Endothelial cell of umbilical vein (primary cell): ENCODE results near the gene CD93. TPM values are rescaled to one million over a fixed set of nuclear protein-coding genes. Genes with fewer than 3 reads are reported as not detected.

Experiments
- BruUV-seq: library from RNA; stranded (reverse); fragments of 400-500 nt; replicated peaks from 2 replicates; lab custom pipeline; 2021; lab: Mats Ljungman, UMichigan
- CTCF ChIA-PET: fragments of 300-600, 350-600 bp; sonication (Branson Sonifier 250); formaldehyde crosslinking; loops from one replicate; lab custom pipeline; 2021; ENCODE audit warnings: antibody characterized with exemption, inconsistent platforms; lab: Charles Lee
- POLR2A ChIA-PET: fragments of 300-600, 350-600 bp; sonication (Branson Sonifier 250); formaldehyde crosslinking; loops from one replicate; lab custom pipeline; 2021; ENCODE audit warnings: antibody characterized with exemption, inconsistent platforms; lab: Charles Lee
- DNase-seq: peaks from one replicate; pipeline ENCODE4 v3.0.0-alpha.2; 2011; ENCODE audit warnings: low read depth, low spot score
- FAIRE-seq: peaks from 2 replicates; lab custom pipeline; 2011; peaks lifted over from hg19 to GRCh38; lab: Jason Lieb, UNC
- H2AFZ ChIP-seq: 2 replicates; pipeline ENCODE4 v1.6.0; 2012; ENCODE audit warnings: low read depth, low read length, control low read depth, inconsistent platforms
- H3K27ac ChIP-seq: 2 replicates; pipeline ENCODE4 v1.5.1; 2011; ENCODE audit warnings: low read depth, mild to moderate bottlenecking, control low read depth, low read length, moderate library complexity; ENCODE audit not compliant: insufficient read depth
- H3K27me3 ChIP-seq, 2 experiments: 2 replicates each; pipeline versions ENCODE4 v1.6.0 to v1.6.1; 2011; ENCODE audit warnings: low read length in 2 of 2, mixed read lengths in 1 of 2; ENCODE audit not compliant: control insufficient read depth in 2 of 2, insufficient read depth in 2 of 2
- H3K36me3 ChIP-seq, 2 experiments: 2 replicates in 1 of 2; 3 replicates in 1 of 2; pipeline ENCODE4 v1.5.1; 2011; ENCODE audit warnings: low read length in 2 of 2, mild to moderate bottlenecking in 1 of 2, moderate library complexity in 1 of 2; ENCODE audit not compliant: control insufficient read depth in 2 of 2, insufficient read depth in 2 of 2; ENCODE audit errors: extremely low read depth in 1 of 2
- H3K4me1 ChIP-seq: 3 replicates; pipeline ENCODE4 v1.5.1; 2011; ENCODE audit warnings: mild to moderate bottlenecking, low read length; ENCODE audit not compliant: control insufficient read depth, insufficient read depth; ENCODE audit errors: extremely low read depth
- H3K4me2 ChIP-seq: 2 replicates; pipeline ENCODE4 v1.6.1; 2011; ENCODE audit warnings: low read length, control low read depth, mixed read lengths; ENCODE audit not compliant: insufficient read depth
- H3K4me3 ChIP-seq, 3 experiments: fragments of 200-600 bp in 1 of 3; sonication (generic), shearing (Covaris generic) in 1 of 3; replicated peaks in 1 of 3; 2 replicates each; pipeline ENCODE4 v1.5.1; 2011 to 2016; ENCODE audit warnings: control low read depth in 3 of 3, low read length in 3 of 3, mild to moderate bottlenecking in 2 of 3, inconsistent platforms in 1 of 3, low read depth in 1 of 3, moderate library complexity in 1 of 3; ENCODE audit not compliant: insufficient read depth in 1 of 3
- H3K79me2 ChIP-seq: 2 replicates; pipeline ENCODE4 v1.6.0; 2012; ENCODE audit warnings: low read length, inconsistent platforms; ENCODE audit not compliant: control insufficient read depth, insufficient read depth
- H3K9ac ChIP-seq: replicated peaks from 2 replicates; pipeline ENCODE3; 2011; ENCODE audit warnings: low read length, control low read depth; ENCODE audit not compliant: insufficient read depth; ENCODE audit errors: extremely low read depth
- H3K9me1 ChIP-seq: replicated peaks from 3 replicates; pipeline ENCODE4 v1.6.0; 2011; ENCODE audit warnings: mild to moderate bottlenecking, low read length; ENCODE audit not compliant: control insufficient read depth, insufficient read depth; ENCODE audit errors: extremely low read depth
- H3K9me3 ChIP-seq: replicated peaks from 2 replicates; pipeline ENCODE4 v1.5.1; 2012; ENCODE audit warnings: low read length, inconsistent platforms; ENCODE audit not compliant: control insufficient read depth, insufficient read depth
- H4K20me1 ChIP-seq: replicated peaks from 2 replicates; pipeline ENCODE3; 2011; ENCODE audit warnings: mild to moderate bottlenecking, low read length; ENCODE audit not compliant: control insufficient read depth, insufficient read depth; ENCODE audit errors: extremely low read depth
- CTCF ChIP-seq, 2 donors: IDR thresholded peaks; 1 replicate in 1 of 2; 2 replicates in 1 of 2; pipeline ENCODE4 v1.5.1; 2011; ENCODE audit warnings: low read length in 2 of 2, mild to moderate bottlenecking in 2 of 2, moderate library complexity in 2 of 2, control low read depth in 1 of 2, inconsistent platforms in 1 of 2, low read depth in 1 of 2; ENCODE audit not compliant: insufficient read depth in 1 of 2; ENCODE audit errors: extremely low read depth in 1 of 2
- EZH2 ChIP-seq: IDR thresholded peaks from 2 replicates; pipeline ENCODE4 v1.6.1; 2012; ENCODE audit warnings: borderline replicate concordance, low read depth, mild to moderate bottlenecking, moderate library complexity, low read length, inconsistent platforms; ENCODE audit not compliant: severe bottlenecking
- FOS ChIP-seq: IDR thresholded peaks from 2 replicates; pipeline ENCODE4 v1.6.1; 2011; ENCODE audit warnings: mild to moderate bottlenecking, low read length, moderate library complexity, borderline replicate concordance; ENCODE audit not compliant: insufficient read depth
- GATA2 ChIP-seq: IDR thresholded peaks from 2 replicates; pipeline ENCODE4 v1.7.0; 2011; ENCODE audit warnings: low read depth, mild to moderate bottlenecking, moderate library complexity, mixed read lengths, low read length; ENCODE audit not compliant: insufficient read length, insufficient read depth
- JUN ChIP-seq: IDR thresholded peaks from 2 replicates; pipeline ENCODE4 v1.6.1; 2011; ENCODE audit warnings: borderline replicate concordance, low read depth; ENCODE audit not compliant: insufficient read length, insufficient read depth
- MAX ChIP-seq: IDR thresholded peaks from 2 replicates; pipeline ENCODE4 v1.6.1; 2011; ENCODE audit not compliant: insufficient read depth, insufficient read length
- MYC ChIP-seq: IDR thresholded peaks from one replicate; pipeline ENCODE4 v1.6.1; 2011; ENCODE audit warnings: mild to moderate bottlenecking, low read depth, low read length
- POLR2A ChIP-seq: IDR thresholded peaks from 2 replicates; pipeline ENCODE4 v1.6.1; 2012; ENCODE audit warnings: low read depth, mild to moderate bottlenecking, control low read depth, low read length
- POLR2AphosphoS5 ChIP-seq: IDR thresholded peaks from 2 replicates; pipeline ENCODE4 v1.6.1; 2012; ENCODE audit warnings: low read depth, mild to moderate bottlenecking, control low read depth, low read length, moderate library complexity; ENCODE audit not compliant: insufficient read depth
- dilution Hi-C: fragments of 300-500 bp; cut with MboI; formaldehyde crosslinking; loops from one replicate; pipeline ENCODE4 v1.15.0; 2019; ENCODE audit warnings: low sequenced_read_pairs; ENCODE audit not compliant: extremely low pct_ligation_motif_present
- intact Hi-C: fragments of 100-400 bp; cut with micrococcal nuclease; formaldehyde crosslinking; loops from one replicate; pipeline ENCODE4 v1.10.0; 2022
- polyA plus RNA-seq, 4 experiments: library from polyadenylated mRNA; depleted of rRNA in 3 of 4; stranded (reverse) in 3 of 4; unstranded in 1 of 4; fragments of >200 nt; gene quantifications; 2 replicates each; pipeline versions ENCODE4 v1.2.1 to v1.2.3, GENCODE V29; 2011 to 2012; ENCODE audit warnings: missing spikeins in 1 of 4
- total RNA-seq: library from RNA; stranded (reverse); gene quantifications from 2 replicates; pipeline ENCODE4 v1.2.3, GENCODE V29; 2021

CD93 gene
- total and polyA plus RNA-seq, 2 donors (not counting 3 experiments of a cell fraction or from before 2014, with no cell fraction given): 180 to 413 TPM

GRCh38 chr20:23125159-23125558 lies 39.0 kb upstream of the CD93 start:
- Histone ChIP-seq H3K4me1 (peaks cover 5% of the 10 kb centered on the region), H3K9ac (no peak overlapping the region), H2AFZ (no peak overlapping the region), H3K36me3 (no peaks in the 10 kb centered on the region), H3K9me1 (no peaks in the 10 kb centered on the region), H3K9me3 (no peaks in the 10 kb centered on the region), H3K27ac (no peak overlapping the region), H3K4me3 (no peak overlapping the region), H3K4me2 (no peak overlapping the region), H3K27me3 (no peaks in the 10 kb centered on the region), H3K79me2 (no peaks in the 10 kb centered on the region), H4K20me1 (no peaks in the 10 kb centered on the region)
- ChIA-PET POLR2A (no interaction called here), CTCF (interaction anchor here (0.9 to 1.6 kb wide), 4 partner anchors 9 to 74 kb away, joined by 3 to 4 read pairs (median 3); no protein-coding TSS in a partner anchor)
- no peak for FAIRE-seq
- DNase-seq: no peak
- dilution Hi-C loops: no loop called here
- intact Hi-C loops: no loop called here
- TF ChIP-seq GATA2 (no peak), MYC (no peak), EZH2 (no peak), CTCF (IDR thresholded peaks at IDR 0.05; ENCODE audit: extremely low read depth in 1 of 2, insufficient read depth in 1 of 2, low read depth in 1 of 2, low read length in 2 of 2) (no peak)
- BruUV-seq: no TSS peak

GRCh38 chr20:23123886-23124285 lies 37.8 kb upstream of the CD93 start:
- POLR2A ChIA-PET: no interaction called here
- dilution Hi-C loops: no loop called here
- TF ChIP-seq POLR2AphosphoS5 (no peak), JUN (no peak), CTCF (IDR thresholded peaks at IDR 0.05; ENCODE audit: extremely low read depth in 1 of 2, insufficient read depth in 1 of 2, low read depth in 1 of 2, low read length in 2 of 2) (no peak), MAX (no peak), MYC (no peak), GATA2 (no peak), POLR2A (no peak), FOS (no peak), EZH2 (no peak)

More at GRCh38 chr20:23123886-23124285, 37.8 kb upstream of the CD93 start:
- peaks cover 8% of the 10 kb centered on the region for H3K4me1 ChIP-seq
- intact Hi-C loops: no loop called here
- DNase-seq: no peak
- no peaks in the 10 kb centered on the region for H3K9me3 ChIP-seq
- H3K36me3 ChIP-seq: no peaks in the 10 kb centered on the region
- H3K9me1 ChIP-seq: no peaks in the 10 kb centered on the region
- BruUV-seq: no TSS peak
- H4K20me1 ChIP-seq: no peaks in the 10 kb centered on the region
- no peak overlapping the region for H3K9ac ChIP-seq
- no peak overlapping the region for H3K27ac ChIP-seq
- no peaks in the 10 kb centered on the region for H3K27me3 ChIP-seq
- CTCF ChIA-PET: interaction anchor here (0.7 kb wide), 1 partner anchor 111 kb away, joined by 3 read pairs; no protein-coding TSS in a partner anchor
- H3K4me2 ChIP-seq: no peak overlapping the region
- no peaks in the 10 kb centered on the region for H3K79me2 ChIP-seq
- no peak overlapping the region for H2AFZ ChIP-seq
- H3K4me3 ChIP-seq: no peak overlapping the region
- no peak for FAIRE-seq
